NCI-H2196 treated with DMSO at 0.1 percent for 48 hours (cell line): Measurements from ENCODE around the gene COLGALT1.
"Not testable (repeated sequence)": the region's sequence is repeated elsewhere in the genome, so short reads cannot be mapped to it uniquely, and the experiment has no call there.

Source experiments
- DNase-seq: peaks from one replicate; lab custom pipeline; 2025; ENCODE audit not compliant: unreplicated experiment; lab: John Stamatoyannopoulos, UW

COLGALT1 gene

DNA sequence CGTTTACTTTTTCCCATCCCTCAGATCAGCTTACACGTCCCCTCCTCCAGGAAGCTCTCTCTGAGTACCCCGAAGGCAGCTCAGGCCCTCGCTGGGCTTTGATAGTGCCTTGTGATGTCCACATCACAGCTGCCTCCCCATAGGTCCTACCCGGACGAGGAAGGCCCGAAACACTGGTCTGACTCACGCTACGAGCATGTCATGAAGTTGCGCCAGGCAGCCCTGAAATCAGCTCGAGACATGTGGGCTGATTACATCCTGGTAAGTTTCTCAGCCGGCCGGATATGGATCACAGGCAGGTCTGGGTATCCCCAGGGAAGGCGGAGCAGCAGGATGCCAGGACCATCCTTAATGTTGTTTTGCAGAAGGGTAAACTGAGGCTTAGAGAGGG lies 4.8 kb downstream of the COLGALT1 start:
- DNase-seq = no peak

- no peak for DNase-seq
These were observed 6.6 kb downstream of the COLGALT1 start for GRCh38 chr19:17562097-17562496.

DNA sequence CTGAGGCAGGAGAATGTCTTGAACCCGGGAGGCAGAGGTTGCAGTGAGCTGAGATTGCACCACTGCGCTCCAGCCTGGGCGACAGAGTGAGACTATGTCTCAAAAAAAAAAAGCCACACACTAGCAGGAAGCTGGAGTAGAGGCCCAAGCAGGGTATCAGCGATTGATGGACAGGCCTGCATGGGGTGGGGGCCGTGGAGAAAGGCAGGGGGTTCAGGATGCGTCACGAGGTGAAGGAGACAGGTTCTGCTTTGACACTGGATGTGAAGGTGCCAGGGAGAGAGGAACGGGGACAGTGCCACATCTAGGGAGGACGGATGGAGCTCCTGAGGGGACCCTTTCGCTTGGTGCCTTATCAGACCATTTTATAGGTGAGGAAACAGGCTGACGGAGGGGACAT lies 7.1 kb downstream of the COLGALT1 start:
- no peak for DNase-seq

GRCh38 chr19:17564781-17565180 lies 9.3 kb downstream of the COLGALT1 start:
- no peak for DNase-seq

- DNase-seq = no peak
These were observed 10.2 kb downstream of the COLGALT1 start for GRCh38 chr19:17565611-17566010.

DNA sequence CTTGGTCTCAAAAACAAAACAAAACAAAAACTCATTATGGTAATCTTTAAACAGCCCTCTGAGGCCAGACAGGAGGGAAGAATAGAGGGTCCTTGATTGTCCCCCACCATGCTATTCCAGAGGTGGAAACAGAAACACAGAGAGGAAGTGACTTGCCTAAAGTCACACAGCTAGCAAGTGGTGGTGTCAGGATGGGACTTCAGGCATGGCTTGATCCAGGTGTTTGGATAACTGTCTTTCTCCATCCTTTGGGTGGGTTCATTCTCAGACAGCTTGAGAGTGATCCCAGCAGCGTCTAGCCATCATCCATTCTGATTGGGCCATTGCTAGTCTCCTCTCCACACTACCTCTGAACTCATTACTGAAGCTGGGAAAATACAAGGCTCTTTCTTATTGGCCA lies 12.5 kb downstream of the COLGALT1 start:
- no peak for DNase-seq

DNA sequence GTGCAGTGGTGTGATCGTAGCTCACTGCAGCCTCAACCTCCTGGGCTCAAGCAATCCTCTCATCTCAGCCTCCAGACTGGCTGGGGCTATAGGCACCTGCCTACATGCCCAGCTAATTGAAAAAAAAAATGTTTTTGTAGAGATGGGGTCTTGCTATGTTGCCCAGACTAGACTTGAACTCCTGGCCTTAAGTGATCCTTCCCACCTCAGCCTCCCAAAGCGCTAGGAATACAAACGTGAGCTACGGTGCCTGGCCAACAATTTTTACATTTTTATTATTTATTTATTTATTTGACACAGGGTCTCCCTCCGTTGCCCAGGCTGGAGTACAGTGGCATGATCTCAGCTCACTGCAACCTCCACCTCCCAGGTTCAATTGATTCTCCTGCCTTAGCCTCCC lies 14.8 kb downstream of the COLGALT1 start:
- not testable (repeated sequence) for DNase-seq

DNA sequence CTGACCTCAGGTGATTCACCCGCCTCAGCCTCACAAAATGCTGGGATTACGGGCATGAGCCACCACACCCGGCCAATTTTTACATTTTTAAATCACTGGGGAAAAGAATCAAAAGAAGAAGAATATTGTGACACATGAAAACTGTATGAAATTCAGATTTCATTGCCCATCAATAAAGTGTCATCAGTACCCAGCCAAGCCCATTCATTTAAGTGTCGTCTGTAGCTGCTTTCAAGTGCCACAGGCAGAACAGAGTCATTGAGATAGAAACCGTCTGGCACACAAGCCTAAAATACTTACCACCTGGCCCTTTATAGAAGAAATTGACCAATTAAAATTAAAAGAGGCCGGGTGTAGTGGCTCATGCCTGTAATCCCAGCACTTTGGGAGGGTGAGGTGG lies 15.3 kb downstream of the COLGALT1 start:
- no peak for DNase-seq

- DNase-seq = no peak
These were observed 17.2 kb downstream of the COLGALT1 start for GRCh38 chr19:17572638-17573037.

- DNase-seq = no peak
These were observed 20.7 kb downstream of the COLGALT1 start for GRCh38 chr19:17575871-17576757.

GRCh38 chr19:17576758-17577456 lies 21.5 kb downstream of the COLGALT1 start:
- DNase-seq = peak; percentile 31

DNA sequence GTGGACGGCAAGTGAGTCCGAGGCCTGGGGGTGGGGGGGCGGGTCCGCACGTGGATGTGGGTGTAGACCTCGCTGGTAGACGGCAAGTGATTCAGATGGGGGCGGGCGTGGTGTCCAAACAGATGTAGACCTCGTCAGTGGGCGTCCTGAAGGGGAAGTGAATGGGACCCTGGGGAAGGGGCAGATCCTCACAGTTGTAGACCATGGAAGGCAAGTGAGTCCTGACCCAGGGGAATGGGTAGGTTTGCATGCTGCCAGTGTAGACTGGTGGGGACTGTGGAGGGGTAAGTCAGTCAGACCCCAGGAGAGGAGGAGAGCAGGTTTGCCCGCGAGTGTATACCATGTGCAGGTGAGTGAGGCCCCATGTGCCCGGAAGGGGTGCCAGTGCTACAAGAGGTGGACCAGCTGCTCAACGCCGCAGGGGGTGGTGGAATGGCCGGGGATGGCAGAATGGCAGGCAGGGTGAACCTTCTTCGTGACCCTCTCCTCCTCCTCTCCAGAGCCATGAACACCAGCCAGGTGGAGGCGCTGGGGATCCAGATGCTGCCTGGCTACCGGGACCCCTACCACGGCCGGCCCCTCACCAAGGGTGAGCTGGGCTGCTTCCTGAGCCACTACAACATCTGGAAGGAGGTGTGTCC lies 22.1 kb downstream of the COLGALT1 start:
- DNase-seq = no peak

- DNase-seq = peak; percentile 62
These were observed 24.3 kb downstream of the COLGALT1 start for GRCh38 chr19:17579661-17580244.

- no peak for DNase-seq
These were observed 25.2 kb downstream of the COLGALT1 start for GRCh38 chr19:17580470-17581144.

GRCh38 chr19:17581211-17581874 lies 25.9 kb downstream of the COLGALT1 start:
- no peak for DNase-seq

DNA sequence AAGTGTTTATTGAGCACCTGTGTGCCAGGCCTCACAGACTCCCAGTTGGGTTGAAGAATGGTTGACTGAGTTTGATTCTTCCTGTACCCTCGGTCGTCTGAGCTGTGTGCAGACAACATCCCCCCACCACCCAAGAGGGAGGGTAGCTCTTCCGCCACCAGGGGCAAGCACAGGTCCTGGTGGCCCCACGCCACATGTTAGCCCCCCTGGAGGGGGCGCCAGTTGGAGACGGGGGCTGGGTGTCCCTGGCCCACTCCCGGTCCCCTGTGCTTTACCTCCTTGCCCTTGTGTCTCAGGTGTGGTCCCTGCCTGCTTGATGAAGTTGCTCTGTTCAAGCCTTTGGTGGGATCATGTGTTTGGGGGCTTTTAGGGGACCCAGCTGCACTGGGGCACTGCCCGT lies 27.2 kb downstream of the COLGALT1 start:
- DNase-seq = no peak

- DNase-seq = no peak
These were observed 28.7 kb downstream of the COLGALT1 start for GRCh38 chr19:17584132-17584531.

GRCh38 chr19:17585395-17585794 lies 29.9 kb downstream of the COLGALT1 start:
- not testable (repeated sequence) for DNase-seq

- no peak for DNase-seq
These were observed 35.4 kb downstream of the COLGALT1 start for GRCh38 chr19:17590866-17591265.

DNA sequence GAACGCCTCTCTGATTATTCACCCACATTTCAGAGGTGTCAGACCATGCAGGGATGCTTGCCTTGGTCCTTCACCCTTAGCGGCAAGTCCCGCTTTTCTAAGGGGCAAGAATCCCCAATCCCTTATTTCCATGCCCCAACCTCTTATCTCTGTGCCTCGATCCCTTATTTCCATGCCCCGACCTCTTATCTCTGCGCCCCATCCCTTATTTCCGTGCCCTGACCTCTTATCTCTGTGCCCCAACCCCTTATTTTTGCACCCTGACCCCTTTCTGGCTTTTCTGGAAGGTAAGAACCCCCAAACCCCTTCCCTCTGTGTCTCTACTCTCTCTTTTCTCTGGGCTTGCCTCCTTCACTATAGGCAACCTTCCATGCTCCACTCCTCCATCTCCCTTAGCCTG lies 38.8 kb downstream of the COLGALT1 start:
- not testable (repeated sequence) for DNase-seq
